ENCODE results near the gene ANKRD55. TPM values are rescaled to one million over a fixed set of nuclear protein-coding genes. Genes with fewer than 3 reads are reported as not detected.

Gene ANKRD55
- total and polyA plus RNA-seq, 7 donors: 1.8 to 1.9 TPM; not detected in 5

GRCh38 chr5:56130664-56131063 lies 102.5 kb downstream of the ANKRD55 start:
- 95 to 97% methylated on average over 2 of the region's 2 CpGs for WGBS, 2 donors
- no peak overlapping the region for H3K4me3 ChIP-seq
- intact Hi-C loops (cut with DNase I): no loop called here
- no peaks in the 10 kb centered on the region for H3K4me1 ChIP-seq
- no peak for DNase-seq
- no peak overlapping the region for H3K27ac ChIP-seq
- no peak for TF ChIP-seq POLR2AphosphoS5 (IDR thresholded peaks at IDR 0.05)
- TF ChIP-seq EP300 (IDR thresholded peaks at IDR 0.05): no peak
- TF ChIP-seq POLR2A (IDR thresholded peaks at IDR 0.05): no peak
- no peak for TF ChIP-seq CTCF (IDR thresholded peaks at IDR 0.05)
- no peaks in the 10 kb centered on the region for H3K9me3 ChIP-seq
- no peaks in the 10 kb centered on the region for H3K36me3 ChIP-seq
- no peaks in the 10 kb centered on the region for H3K27me3 ChIP-seq

- no peak for TF ChIP-seq POLR2A (IDR thresholded peaks at IDR 0.05)
- TF ChIP-seq POLR2AphosphoS5 (IDR thresholded peaks at IDR 0.05): no peak
- TF ChIP-seq EP300 (IDR thresholded peaks at IDR 0.05): no peak
- TF ChIP-seq CTCF (IDR thresholded peaks at IDR 0.05): no peak
Measured at GRCh38 chr5:56129288-56129687, 103.8 kb downstream of the ANKRD55 start.

GRCh38 chr5:56128113-56128512 lies 105.0 kb downstream of the ANKRD55 start:
- Histone ChIP-seq H3K9me3 (no peaks in the 10 kb centered on the region), H3K27ac (no peak overlapping the region), H3K36me3 (no peaks in the 10 kb centered on the region), H3K4me3 (no peak overlapping the region), H3K4me1 (peaks cover 0 to 15% (median 10%) of the 10 kb centered on the region in 4 donors), H3K27me3 (no peaks in the 10 kb centered on the region)
- intact Hi-C loops (cut with DNase I): no loop called here
- TF ChIP-seq POLR2A (IDR thresholded peaks at IDR 0.05) (no peak), EP300 (IDR thresholded peaks at IDR 0.05) (no peak), CTCF (IDR thresholded peaks at IDR 0.05) (no peak), POLR2AphosphoS5 (IDR thresholded peaks at IDR 0.05) (no peak)
- 9 to 30% methylated on average over 3 of the region's 3 CpGs for WGBS, 2 donors
- DNase-seq: no peak

More at GRCh38 chr5:56129288-56129687, 103.8 kb downstream of the ANKRD55 start:
- Histone ChIP-seq H3K4me1 (peaks cover 0 to 3% (median under 1%) of the 10 kb centered on the region in 4 donors), H3K27me3 (no peaks in the 10 kb centered on the region), H3K9me3 (no peaks in the 10 kb centered on the region), H3K36me3 (no peaks in the 10 kb centered on the region), H3K27ac (no peak overlapping the region), H3K4me3 (no peak overlapping the region)
- DNase-seq: no peak
- intact Hi-C loops (cut with DNase I): no loop called here
- WGBS, 2 donors: 66 to 81% methylated on average over 4 of the region's 4 CpGs

- intact Hi-C loops (cut with DNase I): no loop called here
- Histone ChIP-seq H3K4me1 (peaks cover 0 to 18% (median 10%) of the 10 kb centered on the region in 4 donors), H3K4me3 (no peak overlapping the region), H3K27ac (no peak overlapping the region), H3K9me3 (no peaks in the 10 kb centered on the region), H3K27me3 (no peaks in the 10 kb centered on the region), H3K36me3 (no peaks in the 10 kb centered on the region)
- no peak for DNase-seq
- TF ChIP-seq POLR2A (IDR thresholded peaks at IDR 0.05) (no peak), EP300 (IDR thresholded peaks at IDR 0.05) (no peak), POLR2AphosphoS5 (IDR thresholded peaks at IDR 0.05) (no peak), CTCF (IDR thresholded peaks at IDR 0.05) (no peak)
- 85 to 92% methylated on average over 7 of the region's 7 CpGs for WGBS, 2 donors
Measured at GRCh38 chr5:56126487-56127179, 106.5 kb downstream of the ANKRD55 start.

All from sigmoid colon (tissue), 7 donors.